Cardiac muscle cell (in vitro differentiated cells and primary cell): ENCODE measurements around the gene ITM2C. TPM values are rescaled to one million over a fixed set of nuclear protein-coding genes. Genes with fewer than 3 reads are reported as not detected.

Experiments used
- DNase-seq, 2 donors: peaks; one replicate each; pipeline versions ENCODE4 v3.0.0 to v3.0.0-alpha.2; 2010 to 2017; ENCODE audit warnings: low read depth in 1 of 2, low spot score in 1 of 2
- H3K27ac ChIP-seq: fragments of 200-600 bp; sonication (generic); 2 replicates; pipeline ENCODE4 v1.5.1; 2016
- H3K27me3 ChIP-seq: fragments of 200-600 bp; sonication (generic); 2 replicates; pipeline ENCODE4 v1.6.0; 2016; ENCODE audit warnings: control low read depth
- H3K36me3 ChIP-seq: fragments of 200-600 bp; sonication (generic); 2 replicates; pipeline ENCODE4 v1.5.1; 2016; ENCODE audit warnings: control low read depth
- H3K4me1 ChIP-seq: fragments of 200-600 bp; sonication (generic); 2 replicates; pipeline ENCODE4 v1.8.1; 2017; ENCODE audit warnings: low read depth, mild to moderate bottlenecking, mixed run types
- H3K4me3 ChIP-seq: fragments of 200-600 bp; sonication (generic); 2 replicates; pipeline ENCODE4 v1.5.1; 2016; ENCODE audit warnings: mild to moderate bottlenecking
- H3K9me3 ChIP-seq: fragments of 200-600 bp; sonication (generic); 2 replicates; pipeline ENCODE4 v1.5.1; 2017; ENCODE audit warnings: low read depth, mild to moderate bottlenecking, control low read depth
- polyA plus RNA-seq: library from polyadenylated mRNA; unstranded; fragments of >200 nt; fragmentation: Nextera tagmentation; extraction: Ambion mirVana; gene quantifications from 2 replicates; pipeline ENCODE4 v1.2.1, GENCODE V29; 2016
- total RNA-seq: library from RNA; depleted of rRNA; stranded (reverse); fragments of >200 nt; gene quantifications from 2 replicates; pipeline ENCODE4 v1.2.3, GENCODE V29; 2016
- TF ChIP-seq, protein P1 (sequence below): IDR thresholded peaks from 2 replicates; pipeline ENCODE4 v1.5.1; 2012; ENCODE audit warnings: low read depth, mild to moderate bottlenecking, low read length

ITM2C gene
- total and polyA plus RNA-seq, 2 experiments from 2014 or later, result 411 to 484 TPM

DNA sequence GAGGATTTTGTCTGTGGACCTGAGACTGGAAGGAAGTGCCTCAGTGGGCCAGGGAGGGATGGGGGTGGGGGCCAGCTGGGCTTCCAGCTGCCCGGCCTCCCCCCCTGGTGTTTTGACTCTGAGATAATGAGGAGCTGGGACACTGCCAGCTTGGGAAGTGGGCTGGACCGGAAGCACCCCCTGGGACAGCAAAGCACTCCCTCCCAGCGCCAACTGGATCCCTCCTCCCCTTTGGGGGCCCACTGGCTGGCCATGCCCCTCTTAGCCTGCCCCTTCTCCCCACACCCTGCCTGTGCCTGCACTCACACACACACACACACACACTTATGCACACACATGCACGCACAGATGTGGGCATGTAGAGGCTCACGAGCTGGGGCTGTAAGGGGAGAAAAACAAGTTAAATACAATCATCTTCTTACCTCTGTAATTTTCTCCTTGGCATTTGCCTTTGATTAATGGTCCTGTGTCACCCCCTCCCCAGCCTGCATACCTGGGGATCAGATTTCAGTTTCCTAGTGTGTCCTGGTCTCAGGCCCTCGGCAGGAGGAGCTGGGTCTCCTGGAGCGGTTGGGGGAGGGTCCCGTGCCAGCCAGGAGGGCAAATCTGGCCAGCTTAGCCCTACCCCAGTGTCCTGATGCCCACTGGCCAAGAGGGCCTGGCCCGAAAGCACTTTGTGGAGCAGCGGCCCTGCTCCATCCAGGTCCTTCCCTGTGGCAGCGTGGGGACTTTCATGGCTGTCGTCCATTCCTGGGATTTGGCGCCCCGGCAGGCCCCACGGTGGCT is 3.6 kb downstream of the ITM2C start:
- peak overlapping the region; percentile 10 for H3K4me3 ChIP-seq
- TF ChIP-seq, protein P1, sequence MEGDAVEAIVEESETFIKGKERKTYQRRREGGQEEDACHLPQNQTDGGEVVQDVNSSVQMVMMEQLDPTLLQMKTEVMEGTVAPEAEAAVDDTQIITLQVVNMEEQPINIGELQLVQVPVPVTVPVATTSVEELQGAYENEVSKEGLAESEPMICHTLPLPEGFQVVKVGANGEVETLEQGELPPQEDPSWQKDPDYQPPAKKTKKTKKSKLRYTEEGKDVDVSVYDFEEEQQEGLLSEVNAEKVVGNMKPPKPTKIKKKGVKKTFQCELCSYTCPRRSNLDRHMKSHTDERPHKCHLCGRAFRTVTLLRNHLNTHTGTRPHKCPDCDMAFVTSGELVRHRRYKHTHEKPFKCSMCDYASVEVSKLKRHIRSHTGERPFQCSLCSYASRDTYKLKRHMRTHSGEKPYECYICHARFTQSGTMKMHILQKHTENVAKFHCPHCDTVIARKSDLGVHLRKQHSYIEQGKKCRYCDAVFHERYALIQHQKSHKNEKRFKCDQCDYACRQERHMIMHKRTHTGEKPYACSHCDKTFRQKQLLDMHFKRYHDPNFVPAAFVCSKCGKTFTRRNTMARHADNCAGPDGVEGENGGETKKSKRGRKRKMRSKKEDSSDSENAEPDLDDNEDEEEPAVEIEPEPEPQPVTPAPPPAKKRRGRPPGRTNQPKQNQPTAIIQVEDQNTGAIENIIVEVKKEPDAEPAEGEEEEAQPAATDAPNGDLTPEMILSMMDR, result no peak
- H3K4me1 ChIP-seq, result peaks cover 64% of the 10 kb centered on the region
- no peaks in the 10 kb centered on the region for H3K9me3 ChIP-seq
- H3K27ac ChIP-seq, result peak overlapping the region; percentile 92
- no peaks in the 10 kb centered on the region for H3K36me3 ChIP-seq
- no peaks in the 10 kb centered on the region for H3K27me3 ChIP-seq
- peak; percentile 39 to 77 for DNase-seq

DNA sequence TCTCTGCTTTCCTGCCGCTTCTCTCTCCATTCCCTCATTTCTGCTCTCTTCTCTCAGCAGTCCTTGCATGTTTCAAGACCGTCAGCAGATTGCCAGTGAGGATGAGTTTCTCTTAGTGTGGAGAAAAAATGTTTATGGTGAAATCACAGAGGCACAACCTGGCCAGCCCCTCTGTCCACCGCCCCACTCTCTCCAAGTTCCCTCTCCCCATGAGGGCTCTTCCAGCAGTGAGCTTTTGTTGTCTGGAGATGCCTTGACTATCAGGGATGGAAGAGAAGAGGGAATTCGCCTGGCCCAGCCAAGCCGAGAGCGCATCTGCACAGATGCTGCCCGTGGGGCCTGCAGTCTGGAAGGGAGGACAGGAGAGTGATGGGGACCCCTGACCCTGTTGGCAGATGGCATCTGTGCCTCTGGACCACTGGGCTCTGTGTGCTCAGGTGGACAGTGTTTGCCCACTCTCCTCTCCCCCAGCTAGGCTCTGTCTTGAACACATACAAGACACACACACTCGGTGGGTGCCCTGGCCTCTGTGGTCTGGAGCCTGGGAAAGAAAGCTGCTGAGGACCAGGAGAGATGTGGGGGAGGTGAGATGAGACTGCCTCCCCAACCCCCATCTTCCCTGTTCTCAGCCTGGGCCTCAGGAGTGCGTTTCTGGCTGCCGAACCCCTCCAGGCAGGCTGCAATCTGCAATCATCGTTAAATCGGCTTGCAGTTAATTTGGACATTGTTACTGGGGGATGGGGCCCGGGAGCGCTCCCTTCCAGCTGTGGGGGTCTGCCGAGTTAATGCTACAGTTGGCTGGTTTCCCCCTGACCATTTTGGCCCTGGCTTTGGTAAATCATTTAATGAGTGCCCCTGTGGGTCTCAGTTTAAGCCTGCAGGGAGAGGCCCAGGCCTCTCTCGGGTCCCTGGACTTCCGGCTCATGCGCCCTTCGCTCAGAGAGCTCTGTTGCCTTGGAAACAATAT is 4.5 kb downstream of the ITM2C start:
- H3K4me3 ChIP-seq, result peak overlapping the region; percentile 10
- peak in 1 of 2 donors; percentile 39 for DNase-seq

DNA sequence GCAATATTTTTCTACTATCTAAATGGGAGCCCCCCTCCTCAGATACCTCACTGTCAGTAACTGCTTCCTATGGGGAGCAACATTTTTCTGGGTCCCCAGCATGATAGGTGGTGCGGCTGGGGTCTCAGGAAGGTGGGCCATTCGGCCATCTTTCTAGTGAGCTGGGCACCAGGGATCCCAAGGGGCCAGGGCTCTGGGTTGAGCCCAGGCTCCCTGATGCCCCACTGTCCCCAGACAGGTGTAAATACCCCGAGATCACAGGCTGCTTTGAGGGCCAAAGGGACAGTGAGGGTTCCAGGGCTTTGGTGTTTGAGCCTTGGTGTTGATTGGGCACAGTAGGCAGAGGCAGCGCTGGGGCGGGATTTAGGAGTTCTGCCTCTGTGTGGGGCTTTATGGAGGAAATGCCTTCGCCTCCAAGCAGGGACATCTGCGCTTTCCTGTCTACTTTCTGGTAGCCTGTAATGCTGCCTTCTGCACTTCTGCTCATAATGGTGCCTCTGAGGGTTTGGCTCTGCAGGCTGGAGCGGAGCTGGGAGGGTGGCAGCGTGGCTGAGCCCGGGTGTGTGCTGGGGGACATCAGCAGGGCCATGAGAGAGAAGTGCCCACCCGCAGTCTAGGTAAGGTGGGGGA is 5.3 kb downstream of the ITM2C start:
- no peak for DNase-seq
- Histone ChIP-seq H3K4me3 (no peak overlapping the region), H3K27me3 (no peaks in the 10 kb centered on the region), H3K4me1 (peaks cover 64% of the 10 kb centered on the region), H3K36me3 (peaks cover 12% of the 10 kb centered on the region), H3K27ac (peak overlapping the region; percentile 92), H3K9me3 (no peaks in the 10 kb centered on the region)
- TF ChIP-seq, protein P1, result no peak

More for the DNA sequence above, 4.5 kb downstream of the ITM2C start:
- peak overlapping the region; percentile 92 for H3K27ac ChIP-seq
- no peaks in the 10 kb centered on the region for H3K9me3 ChIP-seq
- H3K4me1 ChIP-seq, result peaks cover 64% of the 10 kb centered on the region
- TF ChIP-seq, protein P1, result no peak
- H3K36me3 ChIP-seq, result peaks cover 7% of the 10 kb centered on the region
- H3K27me3 ChIP-seq, result no peaks in the 10 kb centered on the region

DNA sequence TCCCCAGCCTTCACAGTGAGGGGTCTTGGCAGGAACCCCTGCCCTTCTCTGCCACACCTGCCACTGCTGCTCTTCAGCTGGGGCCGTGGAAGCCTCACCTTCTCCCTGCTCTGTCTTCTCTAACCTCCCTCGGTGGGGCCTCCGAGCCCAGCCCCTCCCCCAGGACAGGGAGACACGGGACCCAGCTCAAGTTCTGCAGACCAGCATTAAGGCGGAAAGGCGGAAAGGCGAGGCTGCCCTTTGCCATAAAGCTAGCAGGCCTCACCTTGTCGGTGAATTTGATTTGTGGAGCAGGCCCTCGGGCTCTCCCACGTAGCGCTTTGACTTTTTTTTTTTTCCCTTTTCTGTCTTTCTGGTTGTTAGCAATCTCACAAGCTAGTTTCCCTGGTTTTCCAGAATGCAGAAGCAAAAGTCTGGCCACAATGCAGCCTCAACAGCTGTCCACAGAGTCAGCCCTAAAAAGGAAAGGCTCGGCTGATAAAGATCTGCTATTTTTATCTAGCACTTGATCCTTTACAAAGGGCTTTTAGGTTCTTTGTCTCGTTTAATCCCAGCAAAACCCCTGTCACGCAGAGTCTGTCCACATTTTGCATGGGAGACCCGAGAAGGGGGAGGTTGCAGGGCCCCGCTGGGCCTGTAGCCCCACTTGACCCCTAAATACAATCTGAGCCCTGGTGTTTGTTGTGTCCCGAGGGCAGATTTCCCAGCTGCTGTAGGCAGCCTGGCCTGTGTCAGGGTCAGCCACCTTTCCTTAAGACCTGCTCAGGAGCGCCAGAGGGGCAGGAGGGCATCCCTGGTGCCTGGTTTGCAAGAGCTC is 6.0 kb downstream of the ITM2C start:
- H3K9me3 ChIP-seq, result no peaks in the 10 kb centered on the region
- H3K4me3 ChIP-seq, result no peak overlapping the region
- DNase-seq, result peak in 1 of 2 donors; percentile 66
- H3K4me1 ChIP-seq, result peaks cover 64% of the 10 kb centered on the region
- peak overlapping the region; percentile 92 for H3K27ac ChIP-seq
- TF ChIP-seq, protein P1, result no peak
- no peaks in the 10 kb centered on the region for H3K27me3 ChIP-seq
- H3K36me3 ChIP-seq, result peaks cover 16% of the 10 kb centered on the region
